Activated CD4-positive, alpha-beta T cell treated with anti-CD3 and anti-CD28 coated beads for 36 hours (primary cell): ENCODE results near the gene PTPRCAP. TPM values are rescaled to one million over a fixed set of nuclear protein-coding genes. Genes with fewer than 3 reads are reported as not detected.
"Not testable (repeated sequence)": the region's sequence is repeated elsewhere in the genome, so short reads cannot be mapped to it uniquely, and the experiment has no call there.

Experiments used
- ATAC-seq: fragments of 200-7000 bp; cut with Tn5 transposase; one replicate; pipeline ENCODE4 v1.10.0; 2021; ENCODE audit warnings: mild to moderate bottlenecking, moderate library complexity
- CTCF ChIA-PET: fragments of 350-600 bp; sonication (Branson Sonifier 250); formaldehyde crosslinking; loops from one replicate; lab custom pipeline; 2021; ENCODE audit warnings: antibody characterized with exemption; lab: Charles Lee
- POLR2A ChIA-PET: fragments of 350-600 bp; sonication (Branson Sonifier 250); formaldehyde crosslinking; loops from one replicate; lab custom pipeline; 2021; ENCODE audit warnings: antibody characterized with exemption, inconsistent platforms; lab: Charles Lee
- DNase-seq: peaks from one replicate; pipeline ENCODE4 v3.0.0-alpha.2; 2020
- H3K27ac Mint-ChIP-seq: one replicate; pipeline ENCODE4 v1.8.0; 2021; ENCODE audit warnings: mixed read lengths
- H3K27me3 Mint-ChIP-seq: one replicate; pipeline ENCODE4 v1.8.0; 2021; ENCODE audit warnings: mixed read lengths
- H3K36me3 Mint-ChIP-seq: one replicate; pipeline ENCODE4 v1.8.0; 2021; ENCODE audit warnings: low read depth, mixed read lengths
- H3K4me1 Mint-ChIP-seq: one replicate; pipeline ENCODE4 v1.8.0; 2021; ENCODE audit warnings: mixed read lengths
- H3K4me3 Mint-ChIP-seq: one replicate; pipeline ENCODE4 v1.8.0; 2021; ENCODE audit warnings: mild to moderate bottlenecking, moderate library complexity, mixed read lengths
- H3K9me3 Mint-ChIP-seq: one replicate; pipeline ENCODE4 v1.8.0; 2021; ENCODE audit warnings: low read depth, mixed read lengths
- intact Hi-C, 2 experiments: fragments of 100-400 bp; cut with DNase I in 1 of 2; cut with micrococcal nuclease in 1 of 2; formaldehyde crosslinking; loops; one replicate each; pipeline versions ENCODE4 v1.14.2 to v1.15.1; 2022 to 2024; cut with DNase I, micrococcal nuclease
- total RNA-seq, 2 experiments: library from RNA; stranded (reverse); gene quantifications; one replicate each; pipeline ENCODE4 v1.2.3, GENCODE V29; 2021

Gene PTPRCAP
- total RNA-seq, 2 experiments from 2014 or later, result 80.1 to 83.4 TPM

DNA sequence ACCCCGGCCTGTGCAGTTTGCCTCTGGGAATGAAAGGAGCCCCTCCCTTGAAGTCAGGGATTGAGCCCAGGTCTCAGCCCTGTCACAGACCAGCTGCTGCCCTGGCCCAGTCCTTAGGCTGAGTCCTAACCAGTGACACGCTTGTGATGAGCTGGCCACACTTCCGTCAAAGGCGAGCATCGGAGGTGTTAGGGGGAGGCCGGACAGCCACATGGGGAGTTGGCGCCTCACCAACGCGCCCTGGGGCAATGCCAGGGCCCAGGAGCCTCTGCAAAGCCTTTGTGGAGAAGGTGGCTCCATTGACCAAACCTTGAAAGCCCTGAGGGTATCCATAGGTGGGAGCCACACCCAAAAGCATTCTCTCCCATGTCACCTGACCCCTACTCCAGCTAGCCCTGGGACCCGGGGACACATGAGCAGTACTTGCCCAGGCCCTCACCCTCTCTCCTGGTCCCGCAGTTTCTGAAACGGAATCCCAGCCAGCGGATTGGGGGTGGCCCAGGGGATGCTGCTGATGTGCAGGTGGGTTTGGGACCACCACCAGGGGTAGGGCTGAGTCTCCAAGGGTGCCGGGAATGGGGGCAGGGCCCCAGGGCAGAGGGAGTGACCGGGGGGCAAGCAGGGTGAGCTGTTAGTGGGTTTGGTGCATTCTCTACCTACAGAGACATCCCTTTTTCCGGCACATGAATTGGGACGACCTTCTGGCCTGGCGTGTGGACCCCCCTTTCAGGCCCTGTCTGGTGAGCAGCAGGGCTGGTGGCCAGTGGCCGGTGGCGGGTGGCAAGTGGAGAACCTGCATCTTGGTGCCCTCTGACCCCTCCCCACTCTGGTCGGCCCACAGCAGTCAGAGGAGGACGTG lies 3.7 kb downstream of the PTPRCAP start:
- no peaks in the 10 kb centered on the region for H3K27me3 Mint-ChIP-seq
- POLR2A ChIA-PET, result no interaction called here
- no peaks in the 10 kb centered on the region for H3K9me3 Mint-ChIP-seq
- H3K4me3 Mint-ChIP-seq, result no peak overlapping the region
- H3K4me1 Mint-ChIP-seq, result peaks cover 50% of the 10 kb centered on the region
- intact Hi-C loops, result no loop called here
- peaks cover 63% of the 10 kb centered on the region for H3K36me3 Mint-ChIP-seq
- CTCF ChIA-PET, result no interaction called here
- H3K27ac Mint-ChIP-seq, result peak overlapping the region; percentile 80
- DNase-seq (peak; percentile 46), ATAC-seq (no peak)

DNA sequence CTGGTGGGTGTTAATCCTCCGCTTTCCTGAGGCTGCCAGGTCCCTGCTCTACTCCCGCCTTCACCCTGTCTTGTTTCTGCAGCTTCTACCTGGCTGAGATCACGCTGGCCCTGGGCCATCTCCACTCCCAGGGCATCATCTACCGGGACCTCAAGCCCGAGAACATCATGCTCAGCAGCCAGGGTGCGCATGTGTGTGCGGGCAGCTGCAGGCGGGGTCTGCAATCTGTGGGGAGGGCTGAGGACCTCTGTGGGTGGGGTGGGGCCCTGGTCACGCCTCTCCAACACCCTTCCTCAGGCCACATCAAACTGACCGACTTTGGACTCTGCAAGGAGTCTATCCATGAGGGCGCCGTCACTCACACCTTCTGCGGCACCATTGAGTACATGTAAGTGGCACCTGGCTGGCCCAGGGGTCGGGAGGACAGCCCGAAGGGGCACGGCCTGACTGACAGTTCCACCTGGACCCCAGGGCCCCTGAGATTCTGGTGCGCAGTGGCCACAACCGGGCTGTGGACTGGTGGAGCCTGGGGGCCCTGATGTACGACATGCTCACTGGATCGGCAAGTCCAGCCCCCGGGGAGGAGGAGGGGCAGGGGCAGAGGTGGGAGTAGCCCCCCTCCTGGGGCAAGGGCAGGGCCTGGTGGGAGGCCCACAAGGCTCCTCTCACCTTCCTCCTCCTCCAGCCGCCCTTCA lies 4.7 kb downstream of the PTPRCAP start:
- Mint-ChIP-seq H3K36me3 (peaks cover 55% of the 10 kb centered on the region), H3K27me3 (no peaks in the 10 kb centered on the region), H3K27ac (peak overlapping the region; percentile 55), H3K4me1 (peaks cover 49% of the 10 kb centered on the region), H3K4me3 (no peak overlapping the region), H3K9me3 (no peaks in the 10 kb centered on the region)
- peak; percentile 17 for DNase-seq
- CTCF ChIA-PET, result interaction anchor here (0.5 to 1.4 kb wide), 2 partner anchors 9 to 25 kb away, joined by 3 to 4 read pairs; no protein-coding TSS in a partner anchor
- POLR2A ChIA-PET, result no interaction called here
- ATAC-seq, result no peak
- intact Hi-C loops, result no loop called here

GRCh38 chr11:67431346-67432249 lies 5.9 kb downstream of the PTPRCAP start:
- ChIA-PET POLR2A (no interaction called here), CTCF (interaction anchor here (1.4 kb wide), 1 partner anchor 24 kb away, joined by 4 read pairs; no protein-coding TSS in a partner anchor)
- no peak for ATAC-seq
- Mint-ChIP-seq H3K27ac (peak overlapping the region; percentile 53), H3K27me3 (no peaks in the 10 kb centered on the region), H3K4me1 (peaks cover 57% of the 10 kb centered on the region), H3K9me3 (no peaks in the 10 kb centered on the region), H3K36me3 (peaks cover 45% of the 10 kb centered on the region), H3K4me3 (no peak overlapping the region)
- intact Hi-C loops, result no loop called here
- no peak for DNase-seq

DNA sequence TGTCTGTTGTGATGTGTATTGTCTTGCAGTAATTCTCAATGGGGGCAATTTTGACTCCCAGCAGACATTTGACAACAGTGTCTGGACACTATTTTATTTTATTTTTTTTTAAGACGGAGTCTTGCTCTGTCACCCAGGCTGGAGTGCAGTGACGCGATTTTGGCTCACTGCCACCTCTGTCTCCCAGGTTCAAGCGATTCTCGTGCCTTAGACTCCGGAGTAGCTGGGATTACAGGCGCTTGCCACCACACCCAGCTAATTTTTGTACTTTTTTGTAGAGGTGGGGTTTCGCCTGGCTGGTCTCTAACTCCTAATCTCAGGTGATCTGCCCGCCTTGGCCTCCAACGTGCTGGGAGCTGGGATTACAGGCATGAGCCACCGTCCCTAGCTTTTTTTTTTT lies 7.8 kb downstream of the PTPRCAP start:
- no peak for ATAC-seq
- Mint-ChIP-seq H3K36me3 (peaks cover 34% of the 10 kb centered on the region), H3K4me1 (peaks cover 48% of the 10 kb centered on the region), H3K27me3 (no peaks in the 10 kb centered on the region), H3K4me3 (peak overlapping the region; percentile 90), H3K27ac (no peak overlapping the region), H3K9me3 (no peaks in the 10 kb centered on the region)
- CTCF ChIA-PET, result interaction anchor here (0.8 kb wide), 1 partner anchor 9 kb away, joined by 5 read pairs; no protein-coding TSS in a partner anchor
- intact Hi-C loops, result loop anchor here (2.0 to 5.0 kb wide), 4 partner anchors 38 to 601 kb away; partner anchors contain the start of genes ANKRD13D (in 1 of the 2), KDM2A (in 1 of the 2), NDUFS8 (in 1 of the 2) and TMEM134 (in 1 of the 2)
- no peak for DNase-seq
- POLR2A ChIA-PET, result no interaction called here

GRCh38 chr11:67429038-67429668 lies 8.3 kb downstream of the PTPRCAP start:
- no peaks in the 10 kb centered on the region for H3K27me3 Mint-ChIP-seq
- intact Hi-C loops, result loop anchor here (2.0 to 5.0 kb wide), 4 partner anchors 38 to 602 kb away; partner anchors contain the start of genes ANKRD13D (in 1 of the 2), KDM2A (in 1 of the 2), NDUFS8 (in 1 of the 2) and TMEM134 (in 1 of the 2)
- CTCF ChIA-PET, result interaction anchor here (0.6 to 2.0 kb wide), 3 partner anchors 10 to 78 kb away, joined by 3 to 7 read pairs (median 5); partner anchors contain the start of gene PPP1CA

DNA sequence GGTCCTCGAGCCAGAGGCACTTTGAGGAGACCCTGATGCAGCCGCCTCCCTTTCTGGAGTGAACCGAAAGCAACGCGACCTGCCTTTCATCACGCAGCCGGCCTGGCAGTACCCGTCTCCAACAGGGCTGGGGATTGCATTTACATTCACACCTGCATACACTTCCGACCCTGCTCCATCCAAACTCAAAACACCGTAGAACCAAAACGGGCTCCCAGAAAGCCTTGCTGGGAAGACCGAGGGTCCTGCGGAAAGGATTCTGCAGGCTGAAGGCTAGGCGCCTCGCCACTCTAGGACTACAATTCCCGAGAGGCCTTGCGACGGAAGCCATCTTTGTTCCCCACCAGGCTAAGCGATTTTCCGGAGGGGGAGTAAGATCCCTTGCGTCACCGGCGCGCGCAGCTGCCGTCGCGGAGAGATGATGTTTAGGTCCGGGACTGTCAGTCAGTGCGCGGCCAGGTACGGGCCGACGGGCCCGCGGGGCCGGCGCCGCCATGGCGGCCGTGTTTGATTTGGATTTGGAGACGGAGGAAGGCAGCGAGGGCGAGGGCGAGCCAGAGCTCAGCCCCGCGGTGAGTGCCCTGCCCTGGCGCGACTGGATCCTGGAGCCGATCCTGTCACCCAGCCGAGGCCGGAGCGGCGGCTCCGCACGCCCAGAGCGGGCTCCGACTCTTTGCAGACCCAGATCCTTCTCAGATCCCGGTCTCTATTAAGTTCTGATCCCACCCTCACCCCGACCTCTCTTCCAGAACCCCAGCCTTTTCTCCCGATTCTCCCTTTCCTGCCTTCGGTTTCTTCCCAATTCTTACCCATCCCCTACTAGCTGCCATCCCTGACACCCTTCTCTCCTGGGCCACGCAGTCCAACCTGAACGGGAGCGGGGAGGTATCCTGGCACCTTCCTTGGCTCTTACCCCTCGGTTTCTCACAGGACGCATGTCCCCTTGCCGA lies 9.2 kb downstream of the PTPRCAP start, which contains the start of gene RPS6KB2:
Gene RPS6KB2 (plus strand): TSS at position 443 of the 950 bp plus-strand sequence. CDS start 52 bp downstream, at position 495.
- H3K27ac Mint-ChIP-seq, result peak within 1 kb of the TSS; percentile 98

More at GRCh38 chr11:67429038-67429668, 8.3 kb downstream of the PTPRCAP start:
- peak; percentile 27 for DNase-seq
- POLR2A ChIA-PET, result interaction anchor here (1.1 to 1.3 kb wide), 2 partner anchors 8 to 22 kb away, joined by 3 read pairs; no protein-coding TSS in a partner anchor
- ATAC-seq, result no peak
- peaks cover 32% of the 10 kb centered on the region for H3K36me3 Mint-ChIP-seq
- no peaks in the 10 kb centered on the region for H3K9me3 Mint-ChIP-seq
- H3K27ac Mint-ChIP-seq, result peak overlapping the region; percentile 94
- H3K4me1 Mint-ChIP-seq, result peaks cover 45% of the 10 kb centered on the region
- peak overlapping the region; percentile 90 for H3K4me3 Mint-ChIP-seq

DNA sequence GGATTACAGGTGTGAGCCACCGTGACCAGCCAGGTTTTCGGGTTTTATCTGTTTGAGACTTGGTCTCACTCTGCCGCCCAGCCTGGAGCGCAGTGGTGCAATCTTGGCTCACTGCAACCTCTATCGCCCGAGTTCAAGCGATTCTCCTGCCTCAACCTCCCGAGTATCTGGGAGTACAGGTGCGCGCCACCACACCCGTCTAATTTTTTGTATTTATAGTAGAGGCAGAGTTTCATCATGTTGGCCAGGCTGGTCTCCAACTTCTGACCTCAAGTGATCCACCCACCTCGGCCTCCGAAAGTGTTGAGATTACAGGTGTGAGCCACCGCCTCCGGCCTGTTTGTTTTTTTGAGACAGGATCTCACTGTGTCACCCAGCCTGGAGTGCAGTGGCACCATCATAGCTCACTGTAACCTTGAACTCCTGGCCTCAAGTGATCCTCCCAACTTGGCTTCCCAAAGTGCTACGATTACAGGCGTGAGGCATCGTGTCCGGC lies 10.1 kb downstream of the PTPRCAP start:
- Mint-ChIP-seq H3K4me3 (peak overlapping the region; percentile 90), H3K4me1 (peaks cover 33% of the 10 kb centered on the region), H3K36me3 (peaks cover 21% of the 10 kb centered on the region), H3K27ac (peak overlapping the region; percentile 98)
- intact Hi-C loops, result loop anchor here in 1 of 2 experiments (5.0 kb wide), 1 partner anchor 40 kb away; the partner anchor contains the start of gene TMEM134
- DNase-seq (peak; percentile 60), ATAC-seq (peak; percentile 41)
- H3K9me3 Mint-ChIP-seq, H3K27me3 Mint-ChIP-seq, POLR2A ChIA-PET: not testable (repeated sequence)
- CTCF ChIA-PET, result interaction anchor here (1.0 to 2.0 kb wide), 2 partner anchors 25 to 41 kb away, joined by 3 to 7 read pairs; partner anchors contain the start of gene PPP1CA

More for the DNA sequence above, 9.2 kb downstream of the PTPRCAP start, which contains the start of gene RPS6KB2:
- Mint-ChIP-seq H3K27me3 (no peaks in the 10 kb centered on the region), H3K36me3 (peaks cover 28% of the 10 kb centered on the region), H3K9me3 (no peaks in the 10 kb centered on the region), H3K4me1 (peaks cover 38% of the 10 kb centered on the region), H3K4me3 (peak within 1 kb of the TSS; percentile 90)
- CTCF ChIA-PET, result interaction anchor here (0.9 to 2.0 kb wide), 2 partner anchors 9 to 26 kb away, joined by 3 to 7 read pairs; partner anchors contain the start of genes PPP1CA and PTPRCAP
- POLR2A ChIA-PET, result interaction anchor here (1.1 to 1.3 kb wide), 2 partner anchors 8 to 21 kb away, joined by 3 read pairs; no protein-coding TSS in a partner anchor
- peak; percentile 81 for ATAC-seq
- intact Hi-C loops, result loop anchor here (1.0 to 5.0 kb wide), 16 partner anchors 8 to 602 kb away; partner anchors contain the start of genes TMEM134 (in 2 of the 2), AIP (in 1 of the 2), ANKRD13D (in 1 of the 2) and CDK2AP2 (in 1 of the 2)
- DNase-seq, result peak; percentile 99

GRCh38 chr11:67423891-67424613 lies 13.4 kb downstream of the PTPRCAP start:
- no peaks in the 10 kb centered on the region for H3K9me3 Mint-ChIP-seq
- CTCF ChIA-PET, result interaction anchor here (0.7 to 1.5 kb wide), 3 partner anchors 9 to 72 kb away, joined by 3 to 7 read pairs (median 3); partner anchors contain the start of gene PPP1CA
- no peak overlapping the region for H3K4me3 Mint-ChIP-seq
- intact Hi-C loops, result no loop called here
- POLR2A ChIA-PET, result no interaction called here
- ATAC-seq (no peak), DNase-seq (no peak)
- H3K27me3 Mint-ChIP-seq, result no peaks in the 10 kb centered on the region
- H3K27ac Mint-ChIP-seq, result no peak overlapping the region
- H3K36me3 Mint-ChIP-seq, result peaks cover 2% of the 10 kb centered on the region
- H3K4me1 Mint-ChIP-seq, result peaks cover 29% of the 10 kb centered on the region
